ENCODE measurements around the gene FBLN2. TPM values are rescaled to one million over a fixed set of nuclear protein-coding genes. Genes with fewer than 3 reads are reported as not detected.

FBLN2 gene
- total and polyA plus RNA-seq, 4 donors, result 1.3 to 9.1 (median 4.3) TPM

DNA sequence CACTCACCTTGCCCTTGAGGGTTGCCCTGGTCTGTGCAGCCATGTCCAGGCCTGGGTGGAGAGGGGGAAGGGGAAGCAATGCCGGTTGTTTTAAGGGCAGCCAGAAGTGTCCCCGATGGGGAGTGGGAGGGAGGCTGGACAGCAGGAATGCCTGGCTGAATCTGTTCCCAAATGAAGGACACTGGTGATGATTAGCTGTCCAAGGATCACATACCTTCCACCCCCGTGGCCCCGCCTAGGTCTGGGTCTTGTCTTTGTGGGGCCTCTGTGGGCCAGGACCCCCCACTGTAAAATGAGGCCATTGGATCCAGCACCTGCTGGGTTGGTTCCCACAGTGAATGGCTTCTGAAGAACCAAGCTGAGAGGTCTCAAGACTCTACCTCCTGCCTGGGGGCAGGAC is 71.4 kb downstream of the FBLN2 start:
- no peak overlapping the region for H3K4me3 ChIP-seq (ENCODE audit: low read depth in 1 of 3, low read length in 3 of 3)
- no peak overlapping the region for H3K27ac ChIP-seq (ENCODE audit: low read depth in 1 of 2, low read length in 2 of 2)
- H3K36me3 ChIP-seq (ENCODE audit: control insufficient read depth in 4 of 4, insufficient read depth in 3 of 4, low read depth in 1 of 4, low read length in 3 of 4), result no peaks in the 10 kb centered on the region
- no peak overlapping the region for H3K9ac ChIP-seq (ENCODE audit: low read depth in 1 of 2, low read length in 2 of 2)
- no peaks in the 10 kb centered on the region for H3K9me3 ChIP-seq (ENCODE audit: control insufficient read depth in 4 of 4, low read length in 3 of 4)
- DNase-seq (ENCODE audit: low spot score), result no peak
- 86% methylated on average over 4 of the region's 4 CpGs for WGBS
- peaks cover 0 to 3% (median 0%) of the 10 kb centered on the region in 4 donors for H3K27me3 ChIP-seq (ENCODE audit: control insufficient read depth in 4 of 4, insufficient read depth in 4 of 4, low read length in 3 of 4)
- TF ChIP-seq RXRA (IDR thresholded peaks at IDR 0.05) (no peak), NR2F2 (IDR thresholded peaks at IDR 0.05) (no peak), FOXA2 (IDR thresholded peaks at IDR 0.05) (no peak), GABPA (IDR thresholded peaks at IDR 0.05 in 1 of 2, conservative IDR thresholded peaks at IDR 0.05 in 1 of 2) (no peak), SP1 (IDR thresholded peaks at IDR 0.05) (no peak), EGR1 (IDR thresholded peaks at IDR 0.05; ENCODE audit: low read depth in 2 of 2) (no peak), FOXA1 (IDR thresholded peaks at IDR 0.05) (no peak), RAD21 (IDR thresholded peaks at IDR 0.05) (no peak), YY1 (IDR thresholded peaks at IDR 0.05) (no peak), TAF1 (conservative IDR thresholded peaks at IDR 0.05) (no peak), HNF4A (conservative IDR thresholded peaks at IDR 0.05) (no peak), HNF4G (IDR thresholded peaks at IDR 0.05) (no peak), JUND (IDR thresholded peaks at IDR 0.05) (no peak)
- TF ChIP-seq, protein P1, sequence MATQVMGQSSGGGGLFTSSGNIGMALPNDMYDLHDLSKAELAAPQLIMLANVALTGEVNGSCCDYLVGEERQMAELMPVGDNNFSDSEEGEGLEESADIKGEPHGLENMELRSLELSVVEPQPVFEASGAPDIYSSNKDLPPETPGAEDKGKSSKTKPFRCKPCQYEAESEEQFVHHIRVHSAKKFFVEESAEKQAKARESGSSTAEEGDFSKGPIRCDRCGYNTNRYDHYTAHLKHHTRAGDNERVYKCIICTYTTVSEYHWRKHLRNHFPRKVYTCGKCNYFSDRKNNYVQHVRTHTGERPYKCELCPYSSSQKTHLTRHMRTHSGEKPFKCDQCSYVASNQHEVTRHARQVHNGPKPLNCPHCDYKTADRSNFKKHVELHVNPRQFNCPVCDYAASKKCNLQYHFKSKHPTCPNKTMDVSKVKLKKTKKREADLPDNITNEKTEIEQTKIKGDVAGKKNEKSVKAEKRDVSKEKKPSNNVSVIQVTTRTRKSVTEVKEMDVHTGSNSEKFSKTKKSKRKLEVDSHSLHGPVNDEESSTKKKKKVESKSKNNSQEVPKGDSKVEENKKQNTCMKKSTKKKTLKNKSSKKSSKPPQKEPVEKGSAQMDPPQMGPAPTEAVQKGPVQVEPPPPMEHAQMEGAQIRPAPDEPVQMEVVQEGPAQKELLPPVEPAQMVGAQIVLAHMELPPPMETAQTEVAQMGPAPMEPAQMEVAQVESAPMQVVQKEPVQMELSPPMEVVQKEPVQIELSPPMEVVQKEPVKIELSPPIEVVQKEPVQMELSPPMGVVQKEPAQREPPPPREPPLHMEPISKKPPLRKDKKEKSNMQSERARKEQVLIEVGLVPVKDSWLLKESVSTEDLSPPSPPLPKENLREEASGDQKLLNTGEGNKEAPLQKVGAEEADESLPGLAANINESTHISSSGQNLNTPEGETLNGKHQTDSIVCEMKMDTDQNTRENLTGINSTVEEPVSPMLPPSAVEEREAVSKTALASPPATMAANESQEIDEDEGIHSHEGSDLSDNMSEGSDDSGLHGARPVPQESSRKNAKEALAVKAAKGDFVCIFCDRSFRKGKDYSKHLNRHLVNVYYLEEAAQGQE (IDR thresholded peaks at IDR 0.05), result no peak
- TF ChIP-seq, protein P2, sequence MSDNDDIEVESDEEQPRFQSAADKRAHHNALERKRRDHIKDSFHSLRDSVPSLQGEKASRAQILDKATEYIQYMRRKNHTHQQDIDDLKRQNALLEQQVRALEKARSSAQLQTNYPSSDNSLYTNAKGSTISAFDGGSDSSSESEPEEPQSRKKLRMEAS (IDR thresholded peaks at IDR 0.05), result no peak
- TF ChIP-seq, protein P3, sequence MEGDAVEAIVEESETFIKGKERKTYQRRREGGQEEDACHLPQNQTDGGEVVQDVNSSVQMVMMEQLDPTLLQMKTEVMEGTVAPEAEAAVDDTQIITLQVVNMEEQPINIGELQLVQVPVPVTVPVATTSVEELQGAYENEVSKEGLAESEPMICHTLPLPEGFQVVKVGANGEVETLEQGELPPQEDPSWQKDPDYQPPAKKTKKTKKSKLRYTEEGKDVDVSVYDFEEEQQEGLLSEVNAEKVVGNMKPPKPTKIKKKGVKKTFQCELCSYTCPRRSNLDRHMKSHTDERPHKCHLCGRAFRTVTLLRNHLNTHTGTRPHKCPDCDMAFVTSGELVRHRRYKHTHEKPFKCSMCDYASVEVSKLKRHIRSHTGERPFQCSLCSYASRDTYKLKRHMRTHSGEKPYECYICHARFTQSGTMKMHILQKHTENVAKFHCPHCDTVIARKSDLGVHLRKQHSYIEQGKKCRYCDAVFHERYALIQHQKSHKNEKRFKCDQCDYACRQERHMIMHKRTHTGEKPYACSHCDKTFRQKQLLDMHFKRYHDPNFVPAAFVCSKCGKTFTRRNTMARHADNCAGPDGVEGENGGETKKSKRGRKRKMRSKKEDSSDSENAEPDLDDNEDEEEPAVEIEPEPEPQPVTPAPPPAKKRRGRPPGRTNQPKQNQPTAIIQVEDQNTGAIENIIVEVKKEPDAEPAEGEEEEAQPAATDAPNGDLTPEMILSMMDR (IDR thresholded peaks at IDR 0.05; ENCODE audit: low read depth, low read length, missing input control), result no peak
- TF ChIP-seq, protein P4, sequence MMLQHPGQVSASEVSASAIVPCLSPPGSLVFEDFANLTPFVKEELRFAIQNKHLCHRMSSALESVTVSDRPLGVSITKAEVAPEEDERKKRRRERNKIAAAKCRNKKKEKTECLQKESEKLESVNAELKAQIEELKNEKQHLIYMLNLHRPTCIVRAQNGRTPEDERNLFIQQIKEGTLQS (IDR thresholded peaks at IDR 0.05), result no peak
- TF ChIP-seq, protein P5, sequence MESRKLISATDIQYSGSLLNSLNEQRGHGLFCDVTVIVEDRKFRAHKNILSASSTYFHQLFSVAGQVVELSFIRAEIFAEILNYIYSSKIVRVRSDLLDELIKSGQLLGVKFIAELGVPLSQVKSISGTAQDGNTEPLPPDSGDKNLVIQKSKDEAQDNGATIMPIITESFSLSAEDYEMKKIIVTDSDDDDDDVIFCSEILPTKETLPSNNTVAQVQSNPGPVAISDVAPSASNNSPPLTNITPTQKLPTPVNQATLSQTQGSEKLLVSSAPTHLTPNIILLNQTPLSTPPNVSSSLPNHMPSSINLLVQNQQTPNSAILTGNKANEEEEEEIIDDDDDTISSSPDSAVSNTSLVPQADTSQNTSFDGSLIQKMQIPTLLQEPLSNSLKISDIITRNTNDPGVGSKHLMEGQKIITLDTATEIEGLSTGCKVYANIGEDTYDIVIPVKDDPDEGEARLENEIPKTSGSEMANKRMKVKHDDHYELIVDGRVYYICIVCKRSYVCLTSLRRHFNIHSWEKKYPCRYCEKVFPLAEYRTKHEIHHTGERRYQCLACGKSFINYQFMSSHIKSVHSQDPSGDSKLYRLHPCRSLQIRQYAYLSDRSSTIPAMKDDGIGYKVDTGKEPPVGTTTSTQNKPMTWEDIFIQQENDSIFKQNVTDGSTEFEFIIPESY (IDR thresholded peaks at IDR 0.05), result no peak
- H3K4me1 ChIP-seq (ENCODE audit: control insufficient read depth in 4 of 4, insufficient read depth in 4 of 4, low read length in 3 of 4), result no peaks in the 10 kb centered on the region
